ENCODE results near the gene HPGDS.

The HPGDS gene

DNA sequence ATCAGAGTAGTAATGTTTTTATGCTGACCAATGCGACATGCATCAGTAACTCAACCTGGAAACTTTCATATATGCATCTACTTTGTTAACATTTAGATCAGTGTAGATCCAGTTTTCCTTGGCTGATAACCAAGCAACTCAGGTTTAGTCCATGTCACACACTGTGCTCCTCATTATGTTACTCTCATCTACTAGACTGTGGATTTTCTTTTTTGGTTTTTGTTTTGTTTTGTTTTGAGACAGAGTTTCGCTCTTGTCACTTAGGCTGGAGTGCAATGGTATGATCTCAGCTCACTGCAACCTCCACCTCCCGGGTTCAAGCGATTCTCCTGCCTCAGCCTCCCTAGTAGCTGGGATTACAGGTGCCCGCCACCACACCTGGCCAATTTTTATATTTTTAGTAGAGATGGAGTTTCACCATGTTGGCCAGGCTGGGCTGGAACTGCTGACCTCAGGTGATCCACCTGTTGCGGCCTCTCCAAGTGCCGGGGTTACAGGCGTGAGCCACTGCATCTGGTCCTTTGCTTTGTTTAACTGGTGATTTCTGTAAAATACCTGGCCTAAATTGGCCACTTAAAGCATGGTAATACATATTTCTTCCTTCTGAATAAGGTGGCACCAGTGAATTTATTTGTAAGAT lies 86.4 kb downstream of the HPGDS start:
- DNase-seq (ENCODE audit: low spot score): no peak

GRCh38 chr4:94253036-94253435 lies 89.6 kb downstream of the HPGDS start:
- DNase-seq (ENCODE audit: low spot score): no peak

- no peak for DNase-seq (ENCODE audit: low spot score)
These were observed 91.5 kb downstream of the HPGDS start for GRCh38 chr4:94251094-94251493.
